DMS79 treated with DMSO at 0.1 percent for 48 hours (cell line): ENCODE results near the gene CENPS.
A peak's percentile ranks its signal among the peaks of the same experiment; 100 is the strongest.
"Not testable (repeated sequence)": the region's sequence is repeated elsewhere in the genome, so short reads cannot be mapped to it uniquely, and the experiment has no call there.

Experiments used
- DNase-seq: peaks from one replicate; lab custom pipeline; 2025; lab: John Stamatoyannopoulos, UW

Gene CENPS

GRCh38 chr1:10419351-10419750, 10.9 kb upstream of the CENPS start:
- no peak for DNase-seq

- no peak for DNase-seq
These were observed 8.6 kb upstream of the CENPS start for GRCh38 chr1:10421637-10422036.

- DNase-seq = no peak
These were observed 6.2 kb upstream of the CENPS start for GRCh38 chr1:10424034-10424433.

- no peak for DNase-seq
These were observed 5.6 kb upstream of the CENPS start for GRCh38 chr1:10424651-10425050.

- not testable (repeated sequence) for DNase-seq
These were observed 4.3 kb upstream of the CENPS start for GRCh38 chr1:10425826-10426534.

- not testable (repeated sequence) for DNase-seq
These were observed 3.7 kb upstream of the CENPS start for GRCh38 chr1:10426535-10426848.

GRCh38 chr1:10428984-10429383, 1.2 kb upstream of the CENPS start:
- no peak for DNase-seq

GRCh38 chr1:10429868-10430215, 391 bp upstream of the CENPS start:
- no peak for DNase-seq

GRCh38 chr1:10431070-10431730, 967 bp downstream of the CENPS start:
- peak; percentile 39 for DNase-seq

- peak; percentile 88 for DNase-seq
These were observed 2.9 kb downstream of the CENPS start for GRCh38 chr1:10432910-10433700.

GRCh38 chr1:10433790-10434189, 3.6 kb downstream of the CENPS start:
- DNase-seq = no peak

- DNase-seq = no peak
These were observed 4.4 kb downstream of the CENPS start for GRCh38 chr1:10434590-10434989.

- no peak for DNase-seq
These were observed 6.8 kb downstream of the CENPS start for GRCh38 chr1:10437052-10437451.

- no peak for DNase-seq
These were observed 8.5 kb downstream of the CENPS start for GRCh38 chr1:10438677-10439163.

GRCh38 chr1:10440305-10440704, 10.1 kb downstream of the CENPS start:
- no peak for DNase-seq

- no peak for DNase-seq
These were observed 10.6 kb downstream of the CENPS start for GRCh38 chr1:10440794-10441193.

GRCh38 chr1:10444248-10444647, 14.0 kb downstream of the CENPS start:
- no peak for DNase-seq

- DNase-seq = no peak
These were observed 14.7 kb downstream of the CENPS start for GRCh38 chr1:10444795-10445397.

- DNase-seq = no peak
These were observed 16.7 kb downstream of the CENPS start for GRCh38 chr1:10446790-10447422.

- DNase-seq = no peak
These were observed 19.5 kb downstream of the CENPS start, which contains the start of gene CORT for GRCh38 chr1:10449751-10450150. CORT (plus strand) TSS chr1:10450031; CDS start chr1:10450224, 193 bp downstream.

- no peak for DNase-seq
These were observed 20.1 kb downstream of the CENPS start for GRCh38 chr1:10450156-10450814.
